ENCODE results near the gene AGMO.

AGMO gene

DNA sequence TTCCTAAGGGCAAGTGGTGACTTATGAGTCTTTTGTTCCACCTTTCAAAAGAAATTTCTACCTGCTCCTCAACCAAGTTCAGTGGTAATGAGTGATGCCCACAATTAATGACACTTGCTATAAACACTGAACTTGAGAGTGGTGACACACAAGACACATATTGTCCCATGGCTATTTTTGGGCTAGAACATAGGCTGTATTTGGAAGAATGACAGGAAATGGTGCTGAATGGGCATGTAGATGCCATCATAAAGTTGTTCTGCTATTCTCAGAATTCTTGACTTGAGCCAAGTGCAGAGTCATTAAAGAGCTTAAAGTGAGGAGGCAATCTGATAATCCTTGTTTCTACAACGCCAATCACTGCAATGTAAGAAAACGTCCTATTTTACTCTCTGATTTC is 313.3 kb downstream of the AGMO start:
- H2AFZ ChIP-seq (ENCODE audit: low read length), result no peak overlapping the region
- H3K9ac ChIP-seq (ENCODE audit: low read depth, low read length, poor library complexity, severe bottlenecking), result no peak overlapping the region
- no peaks in the 10 kb centered on the region for H3K79me2 ChIP-seq (ENCODE audit: insufficient read depth, low read length)
- no peaks in the 10 kb centered on the region for H3K27me3 ChIP-seq (ENCODE audit: insufficient read depth, low read length, poor library complexity, severe bottlenecking)
- no peaks in the 10 kb centered on the region for H4K20me1 ChIP-seq (ENCODE audit: insufficient read depth, low read length, poor library complexity, severe bottlenecking)
- H3F3A ChIP-seq (ENCODE audit: low read depth), result no peaks in the 10 kb centered on the region
- no peak overlapping the region for H3K4me3 ChIP-seq (ENCODE audit: low read length, poor library complexity, severe bottlenecking)
- H3K9me3 ChIP-seq (ENCODE audit: insufficient read depth, low read depth, low read length), result no peaks in the 10 kb centered on the region
- no peaks in the 10 kb centered on the region for H3K9me2 ChIP-seq (replicated peaks; ENCODE audit: low read depth, low read length)
- H3K36me3 ChIP-seq (ENCODE audit: insufficient read depth, low read length), result no peaks in the 10 kb centered on the region
- H3K4me2 ChIP-seq (ENCODE audit: low read depth, low read length, poor library complexity, severe bottlenecking), result no peak overlapping the region
- H3K4me1 ChIP-seq (ENCODE audit: insufficient read depth, low read length, poor library complexity, severe bottlenecking), result no peaks in the 10 kb centered on the region
- TF ChIP-seq CTCF (conservative IDR thresholded peaks at IDR 0.05; ENCODE audit: low read length), result no peak
- no peak for TF ChIP-seq EZH2phosphoT487 (IDR thresholded peaks at IDR 0.05; ENCODE audit: borderline replicate concordance)

GRCh38 chr7:15245831-15246230 is 316.0 kb downstream of the AGMO start:
- no peaks in the 10 kb centered on the region for H3K36me3 ChIP-seq (ENCODE audit: insufficient read depth, low read length)
- no peak overlapping the region for H3K4me2 ChIP-seq (ENCODE audit: low read depth, low read length, poor library complexity, severe bottlenecking)
- no peak overlapping the region for H2AFZ ChIP-seq (ENCODE audit: low read length)
- no peaks in the 10 kb centered on the region for H3K9me2 ChIP-seq (replicated peaks; ENCODE audit: low read depth, low read length)
- H3K9me3 ChIP-seq (ENCODE audit: insufficient read depth, low read depth, low read length), result no peaks in the 10 kb centered on the region
- no peak overlapping the region for H3K4me3 ChIP-seq (ENCODE audit: low read length, poor library complexity, severe bottlenecking)
- no peaks in the 10 kb centered on the region for H3F3A ChIP-seq (ENCODE audit: low read depth)
- TF ChIP-seq EZH2phosphoT487 (IDR thresholded peaks at IDR 0.05; ENCODE audit: borderline replicate concordance) (no peak), CTCF (conservative IDR thresholded peaks at IDR 0.05; ENCODE audit: low read length) (no peak)
- H4K20me1 ChIP-seq (ENCODE audit: insufficient read depth, low read length, poor library complexity, severe bottlenecking), result no peaks in the 10 kb centered on the region
- H3K9ac ChIP-seq (ENCODE audit: low read depth, low read length, poor library complexity, severe bottlenecking), result no peak overlapping the region
- no peaks in the 10 kb centered on the region for H3K79me2 ChIP-seq (ENCODE audit: insufficient read depth, low read length)
- H3K27me3 ChIP-seq (ENCODE audit: insufficient read depth, low read length, poor library complexity, severe bottlenecking), result no peaks in the 10 kb centered on the region
- H3K4me1 ChIP-seq (ENCODE audit: insufficient read depth, low read length, poor library complexity, severe bottlenecking), result no peaks in the 10 kb centered on the region

DNA sequence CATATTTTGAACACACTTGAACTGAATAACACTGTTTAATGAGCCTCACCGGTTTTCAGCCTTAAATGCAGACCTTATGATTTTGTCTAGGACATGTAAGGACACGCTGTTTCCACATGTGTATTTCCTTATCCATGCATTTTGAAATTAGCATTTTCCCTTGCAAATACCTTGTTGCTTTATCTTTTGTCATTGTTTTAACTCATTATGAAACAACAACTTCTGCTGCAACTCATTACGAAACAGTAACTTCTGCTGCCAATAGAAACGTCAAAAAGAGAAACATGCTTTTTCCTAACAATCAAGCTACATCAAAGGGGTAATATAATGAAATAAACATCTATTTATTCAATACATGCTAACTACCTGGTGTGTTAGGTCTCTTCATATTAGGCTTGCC is 322.0 kb downstream of the AGMO start:
- no peaks in the 10 kb centered on the region for H4K20me1 ChIP-seq (ENCODE audit: insufficient read depth, low read length, poor library complexity, severe bottlenecking)
- no peaks in the 10 kb centered on the region for H3K79me2 ChIP-seq (ENCODE audit: insufficient read depth, low read length)
- no peak overlapping the region for H3K9ac ChIP-seq (ENCODE audit: low read depth, low read length, poor library complexity, severe bottlenecking)
- no peak overlapping the region for H3K4me2 ChIP-seq (ENCODE audit: low read depth, low read length, poor library complexity, severe bottlenecking)
- H3K36me3 ChIP-seq (ENCODE audit: insufficient read depth, low read length), result no peaks in the 10 kb centered on the region
- H3F3A ChIP-seq (ENCODE audit: low read depth), result no peaks in the 10 kb centered on the region
- H3K9me2 ChIP-seq (replicated peaks; ENCODE audit: low read depth, low read length), result no peaks in the 10 kb centered on the region
- no peaks in the 10 kb centered on the region for H3K9me3 ChIP-seq (ENCODE audit: insufficient read depth, low read depth, low read length)
- H3K4me3 ChIP-seq (ENCODE audit: low read length, poor library complexity, severe bottlenecking), result no peak overlapping the region
- peaks cover 7% of the 10 kb centered on the region for H3K4me1 ChIP-seq (ENCODE audit: insufficient read depth, low read length, poor library complexity, severe bottlenecking)
- TF ChIP-seq CTCF (conservative IDR thresholded peaks at IDR 0.05; ENCODE audit: low read length) (no peak), EZH2phosphoT487 (IDR thresholded peaks at IDR 0.05; ENCODE audit: borderline replicate concordance) (no peak)
- no peak overlapping the region for H2AFZ ChIP-seq (ENCODE audit: low read length)
- no peaks in the 10 kb centered on the region for H3K27me3 ChIP-seq (ENCODE audit: insufficient read depth, low read length, poor library complexity, severe bottlenecking)

Measured in Loucy (cell line).